Measurements from ENCODE around the gene TMEM30A.

The TMEM30A gene

GRCh38 chr6:75261299-75261698 is 23.3 kb downstream of the TMEM30A start:
- no peak for DNase-seq

GRCh38 chr6:75257343-75258087 is 27.1 kb downstream of the TMEM30A start:
- no peak for DNase-seq

GRCh38 chr6:75250552-75250951 is 34.0 kb downstream of the TMEM30A start:
- no peak for DNase-seq

GRCh38 chr6:75249837-75250236 is 34.8 kb downstream of the TMEM30A start:
- DNase-seq, result no peak

GRCh38 chr6:75246386-75246785 is 38.2 kb downstream of the TMEM30A start:
- DNase-seq, result no peak

GRCh38 chr6:75244063-75244584 is 40.5 kb downstream of the TMEM30A start:
- no peak for DNase-seq

- DNase-seq, result peak; percentile 96
Measured at GRCh38 chr6:75243333-75244062, 41.1 kb downstream of the TMEM30A start, which contains the start of gene COX7A2. TSS of gene COX7A2 (minus strand) at chr6:75243801. CDS start at chr6:75243734, 67 bp downstream.

GRCh38 chr6:75236630-75237029 is 48.0 kb downstream of the TMEM30A start:
- DNase-seq, result no peak

GRCh38 chr6:75235271-75235670 is 49.3 kb downstream of the TMEM30A start:
- no peak for DNase-seq

- no peak for DNase-seq
Measured at GRCh38 chr6:75234126-75234865, 50.3 kb downstream of the TMEM30A start.

GRCh38 chr6:75233092-75233615 is 51.4 kb downstream of the TMEM30A start:
- no peak for DNase-seq

GRCh38 chr6:75230484-75231325 is 53.9 kb downstream of the TMEM30A start:
- DNase-seq, result peak; percentile 15

GRCh38 chr6:75224303-75224926 is 60.2 kb downstream of the TMEM30A start:
- no peak for DNase-seq

GRCh38 chr6:75223428-75223827 is 61.2 kb downstream of the TMEM30A start:
- DNase-seq, result no peak

GRCh38 chr6:75222261-75222660 is 62.3 kb downstream of the TMEM30A start:
- no peak for DNase-seq

- no peak for DNase-seq
Measured at GRCh38 chr6:75221116-75221515, 63.5 kb downstream of the TMEM30A start.

GRCh38 chr6:75220357-75220756 is 64.2 kb downstream of the TMEM30A start:
- DNase-seq, result no peak

- no peak for DNase-seq
Measured at GRCh38 chr6:75219263-75219662, 65.3 kb downstream of the TMEM30A start.

GRCh38 chr6:75217193-75217592 is 67.4 kb downstream of the TMEM30A start:
- DNase-seq, result no peak

- DNase-seq, result no peak
Measured at GRCh38 chr6:75215291-75215690, 69.3 kb downstream of the TMEM30A start.

- DNase-seq, result no peak
Measured at GRCh38 chr6:75213732-75214131, 70.9 kb downstream of the TMEM30A start.

- DNase-seq, result no peak
Measured at GRCh38 chr6:75213112-75213511, 71.5 kb downstream of the TMEM30A start.
